PFSK-1 (cell line): ENCODE results near the gene AIFM3.

Experiments
- SIN3A ChIP-seq: IDR thresholded peaks from 2 replicates; pipeline ENCODE4 v1.6.1; 2012; ENCODE audit warnings: mild to moderate bottlenecking, low read length, moderate library complexity, borderline replicate concordance; ENCODE audit not compliant: insufficient read depth
- TAF1 ChIP-seq: IDR thresholded peaks from 2 replicates; pipeline ENCODE4 v1.6.1; 2012; ENCODE audit warnings: low read length, control low read depth, borderline replicate concordance; ENCODE audit not compliant: insufficient read depth

DNA sequence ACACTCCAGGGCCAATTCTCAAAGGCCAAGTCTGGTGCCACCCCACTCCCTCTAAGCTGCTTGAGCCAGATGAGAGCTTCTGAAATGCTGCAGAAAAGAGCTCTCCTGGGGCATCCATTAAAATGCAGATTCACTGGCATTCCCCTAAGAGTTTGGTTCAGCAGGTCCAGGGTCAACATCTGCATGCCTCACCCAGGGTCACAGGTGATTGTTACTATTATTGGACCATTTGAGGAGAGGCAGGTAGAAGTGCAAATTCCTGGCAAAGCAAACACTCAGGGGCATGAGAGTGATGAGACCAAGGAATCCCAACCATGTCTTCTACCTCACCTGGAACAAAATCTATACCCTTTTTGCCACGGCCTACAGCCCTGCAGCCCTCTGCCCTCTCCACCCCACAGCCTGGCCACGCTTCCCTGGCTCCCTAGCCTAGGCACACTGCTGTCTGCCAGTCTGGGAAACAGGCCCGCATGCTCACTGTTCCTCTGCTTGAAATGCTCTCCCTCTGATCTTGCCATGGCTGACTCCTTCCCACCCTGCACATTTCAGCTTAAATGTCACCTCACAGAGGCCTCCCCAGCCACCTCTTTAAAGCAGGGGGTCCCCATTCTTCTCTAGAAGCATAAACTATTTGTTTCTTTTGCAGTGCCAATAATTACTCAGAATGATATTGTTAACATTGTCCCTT, 43.5 kb downstream of the AIFM3 start:
- TF ChIP-seq SIN3A (no peak), TAF1 (no peak)
